Suprapubic skin (tissue), 4 donors: ENCODE results near the gene DTNBP1. TPM values are rescaled to one million over a fixed set of nuclear protein-coding genes. Genes with fewer than 3 reads are reported as not detected.

ENCODE experiments used
- DNase-seq, 2 donors: peaks; one replicate each; pipeline ENCODE4 v3.0.0-alpha.2; 2019; ENCODE audit warnings: low spot score in 2 of 2
- H3K27ac ChIP-seq: fragments of 200-600 bp; sonication (generic); one replicate; pipeline ENCODE4 v1.5.1; 2019
- H3K27me3 ChIP-seq: fragments of 200-600 bp; sonication (generic); one replicate; pipeline ENCODE4 v1.5.1; 2019
- H3K36me3 ChIP-seq: fragments of 200-600 bp; sonication (generic); one replicate; pipeline ENCODE4 v1.5.1; 2019
- H3K4me1 ChIP-seq: fragments of 200-600 bp; sonication (generic); one replicate; pipeline ENCODE4 v1.5.1; 2019
- H3K4me3 ChIP-seq: fragments of 200-600 bp; sonication (generic); one replicate; pipeline ENCODE4 v1.5.1; 2019; ENCODE audit warnings: mild to moderate bottlenecking
- H3K9me3 ChIP-seq: fragments of 200-600 bp; sonication (generic); one replicate; pipeline ENCODE4 v1.5.1; 2019
- EP300 ChIP-seq: sonication (generic); formaldehyde crosslinking; IDR thresholded peaks from one replicate; pipeline ENCODE4 v1.6.1; 2017; ENCODE audit warnings: antibody characterized with exemption
- POLR2A ChIP-seq, 2 donors: fragments of 450-650 bp; IDR thresholded peaks; one replicate each; pipeline ENCODE4 v1.6.1; 2017; ENCODE audit warnings: antibody characterized with exemption in 2 of 2, mild to moderate bottlenecking in 2 of 2, moderate library complexity in 2 of 2
- POLR2AphosphoS5 ChIP-seq, 3 donors: sonication (generic); formaldehyde crosslinking; IDR thresholded peaks; one replicate each; pipeline ENCODE4 v1.6.1; 2017; ENCODE audit warnings: antibody characterized with exemption in 3 of 3
- WGBS: methylation state at CpG from one replicate; pipeline ENCODE4 v1.1.5; 2018; 5-methylcytosine and 5-hydroxymethylcytosine counted together
- total RNA-seq, 4 donors: library from RNA; depleted of rRNA; stranded (reverse); fragments of >200 nt; gene quantifications; one replicate each; pipeline ENCODE4 v1.1.0, GENCODE V29; 2016
- TF ChIP-seq, protein P1 (sequence below), 2 donors: fragments of 200-600 bp in 1 of 2; fragments of 450-650 bp in 1 of 2; sonication (generic) in 1 of 2; IDR thresholded peaks; one replicate each; pipeline ENCODE4 v1.5.1; 2016 to 2019; ENCODE audit warnings: antibody characterized with exemption in 2 of 2, mild to moderate bottlenecking in 1 of 2, moderate library complexity in 1 of 2

The DTNBP1 gene
- total RNA-seq, 4 donors from 2014 or later, result 12.7 to 17.1 (median 16.4) TPM

DNA sequence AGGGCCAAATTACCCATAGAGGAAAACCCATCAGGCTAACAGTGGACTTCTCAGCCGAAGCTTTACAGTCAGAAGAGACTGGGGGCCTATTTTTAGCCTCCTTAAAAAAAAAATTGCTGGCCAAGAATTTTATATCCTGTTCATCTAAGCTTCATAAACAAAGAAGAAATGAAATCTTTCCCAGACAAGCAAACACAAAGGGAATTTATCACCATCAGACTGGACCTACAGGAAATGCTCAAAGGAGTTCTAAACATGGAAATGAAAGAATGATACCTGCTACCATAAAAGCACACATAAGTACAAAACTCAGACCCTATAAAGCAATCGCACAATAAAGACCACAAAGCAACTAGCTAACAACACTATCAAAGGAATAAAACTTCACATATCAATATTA lies 19.3 kb downstream of the DTNBP1 start:
- WGBS, result 86% methylated on average over 2 of the region's 2 CpGs
- TF ChIP-seq, protein P1, sequence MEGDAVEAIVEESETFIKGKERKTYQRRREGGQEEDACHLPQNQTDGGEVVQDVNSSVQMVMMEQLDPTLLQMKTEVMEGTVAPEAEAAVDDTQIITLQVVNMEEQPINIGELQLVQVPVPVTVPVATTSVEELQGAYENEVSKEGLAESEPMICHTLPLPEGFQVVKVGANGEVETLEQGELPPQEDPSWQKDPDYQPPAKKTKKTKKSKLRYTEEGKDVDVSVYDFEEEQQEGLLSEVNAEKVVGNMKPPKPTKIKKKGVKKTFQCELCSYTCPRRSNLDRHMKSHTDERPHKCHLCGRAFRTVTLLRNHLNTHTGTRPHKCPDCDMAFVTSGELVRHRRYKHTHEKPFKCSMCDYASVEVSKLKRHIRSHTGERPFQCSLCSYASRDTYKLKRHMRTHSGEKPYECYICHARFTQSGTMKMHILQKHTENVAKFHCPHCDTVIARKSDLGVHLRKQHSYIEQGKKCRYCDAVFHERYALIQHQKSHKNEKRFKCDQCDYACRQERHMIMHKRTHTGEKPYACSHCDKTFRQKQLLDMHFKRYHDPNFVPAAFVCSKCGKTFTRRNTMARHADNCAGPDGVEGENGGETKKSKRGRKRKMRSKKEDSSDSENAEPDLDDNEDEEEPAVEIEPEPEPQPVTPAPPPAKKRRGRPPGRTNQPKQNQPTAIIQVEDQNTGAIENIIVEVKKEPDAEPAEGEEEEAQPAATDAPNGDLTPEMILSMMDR (IDR thresholded peaks at IDR 0.05), result no peak
- TF ChIP-seq EP300, result no peak
- no peak for TF ChIP-seq POLR2A (IDR thresholded peaks at IDR 0.05)
- no peak for TF ChIP-seq POLR2AphosphoS5 (IDR thresholded peaks at IDR 0.05)
- no peaks in the 10 kb centered on the region for H3K9me3 ChIP-seq

DNA sequence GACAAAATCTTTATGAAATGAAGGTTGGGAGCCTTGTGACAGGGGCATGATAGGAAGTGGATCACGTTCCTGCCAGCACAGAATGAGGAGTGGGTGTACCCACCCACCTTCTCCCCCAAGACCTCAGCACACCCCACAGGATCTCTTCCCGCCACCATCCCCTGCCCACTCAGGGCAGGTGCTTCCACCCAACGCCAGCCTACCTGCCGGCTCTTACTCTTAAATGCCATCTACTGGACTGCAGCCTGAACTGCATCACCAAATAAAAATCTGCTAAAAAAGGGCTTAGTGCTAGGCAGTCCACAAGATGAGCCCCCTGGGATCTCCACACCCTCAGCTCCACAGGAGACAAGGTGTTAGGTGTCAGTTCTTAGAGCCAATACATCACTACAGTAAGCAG lies 20.6 kb downstream of the DTNBP1 start:
- no peak for DNase-seq
- Histone ChIP-seq H3K4me1 (no peaks in the 10 kb centered on the region), H3K27ac (no peak overlapping the region), H3K27me3 (no peaks in the 10 kb centered on the region), H3K36me3 (peaks cover 3% of the 10 kb centered on the region), H3K9me3 (no peaks in the 10 kb centered on the region), H3K4me3 (no peak overlapping the region)
- TF ChIP-seq POLR2A (IDR thresholded peaks at IDR 0.05) (no peak), POLR2AphosphoS5 (IDR thresholded peaks at IDR 0.05) (no peak), EP300 (no peak)
- TF ChIP-seq, protein P1 (IDR thresholded peaks at IDR 0.05), result no peak
- 79% methylated on average over 4 of the region's 4 CpGs for WGBS

More for the DNA sequence above, 19.3 kb downstream of the DTNBP1 start:
- no peak overlapping the region for H3K27ac ChIP-seq
- no peak for DNase-seq
- H3K36me3 ChIP-seq, result peaks cover 3% of the 10 kb centered on the region
- H3K4me3 ChIP-seq, result no peak overlapping the region
- no peaks in the 10 kb centered on the region for H3K27me3 ChIP-seq
- no peaks in the 10 kb centered on the region for H3K4me1 ChIP-seq

DNA sequence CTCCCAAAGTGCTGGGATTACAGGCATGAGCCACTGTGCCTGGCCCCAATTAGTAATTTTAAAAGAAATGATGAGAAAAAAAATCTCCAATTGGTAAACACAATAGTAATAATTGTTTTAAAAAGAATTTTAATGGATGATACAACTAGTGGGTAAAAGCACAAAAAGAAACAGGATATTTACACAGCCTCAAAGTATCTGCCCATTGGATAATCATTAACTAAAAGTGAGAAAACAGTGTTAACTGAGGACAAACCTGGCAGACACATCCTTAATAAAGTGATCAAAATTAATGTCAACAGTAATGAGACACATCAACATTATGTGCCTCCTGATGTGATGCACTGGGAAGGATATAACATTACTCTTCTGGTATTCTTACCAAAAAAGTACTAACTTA lies 24.5 kb downstream of the DTNBP1 start:
- no peaks in the 10 kb centered on the region for H3K4me1 ChIP-seq
- H3K4me3 ChIP-seq, result no peak overlapping the region
- H3K27me3 ChIP-seq, result no peaks in the 10 kb centered on the region
- H3K36me3 ChIP-seq, result peaks cover 3% of the 10 kb centered on the region
- TF ChIP-seq POLR2A (IDR thresholded peaks at IDR 0.05) (no peak), POLR2AphosphoS5 (IDR thresholded peaks at IDR 0.05) (no peak)
- no peak for DNase-seq
- no peaks in the 10 kb centered on the region for H3K9me3 ChIP-seq
- no peak overlapping the region for H3K27ac ChIP-seq

DNA sequence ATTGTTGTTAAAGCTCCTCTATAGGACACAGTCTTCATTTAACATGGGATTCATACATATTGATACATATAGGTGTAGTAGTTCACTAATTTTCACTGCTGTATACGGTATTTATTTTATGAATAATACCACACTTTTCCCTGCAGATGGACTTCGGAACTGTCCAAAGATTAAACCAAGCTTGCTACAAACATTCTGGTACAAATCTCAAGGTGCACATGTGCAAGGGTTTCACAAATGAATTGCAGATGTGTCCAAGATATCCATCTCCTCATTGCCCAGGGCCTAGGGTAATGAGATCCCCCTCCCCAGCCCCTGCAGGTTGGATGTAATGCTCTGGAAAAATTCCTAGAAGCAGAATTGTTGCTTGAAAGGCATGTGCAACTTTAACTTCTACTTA lies 31.4 kb downstream of the DTNBP1 start:
- no peak for TF ChIP-seq EP300
- no peak for TF ChIP-seq POLR2A (IDR thresholded peaks at IDR 0.05)
- DNase-seq, result no peak
- Histone ChIP-seq H3K4me3 (no peak overlapping the region), H3K4me1 (peaks cover 4% of the 10 kb centered on the region), H3K9me3 (no peaks in the 10 kb centered on the region), H3K27me3 (no peaks in the 10 kb centered on the region), H3K27ac (no peak overlapping the region), H3K36me3 (no peaks in the 10 kb centered on the region)
- WGBS, result 68% methylated on average over 2 of the region's 2 CpGs

DNA sequence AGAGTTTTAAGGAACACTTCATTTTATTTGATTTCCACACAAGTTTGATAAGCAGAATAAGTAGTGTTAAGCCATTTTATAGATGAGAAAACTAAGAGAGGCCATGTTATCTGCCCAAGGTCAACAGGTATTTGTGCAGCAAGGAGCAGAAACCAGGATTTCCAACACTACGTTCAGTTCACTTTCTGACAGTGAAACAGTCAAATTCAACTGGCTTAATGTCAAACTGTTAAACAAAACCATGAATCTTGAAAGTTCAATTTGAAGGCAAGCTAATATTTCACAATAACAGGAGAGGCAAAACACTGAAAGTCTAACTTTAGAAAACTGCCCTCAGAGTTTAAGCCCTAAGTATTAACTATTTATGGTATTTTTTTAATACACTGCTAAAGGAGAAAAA lies 32.6 kb downstream of the DTNBP1 start:
- WGBS, result 69% methylated on average over 1 of the region's 1 CpG
- TF ChIP-seq POLR2A (IDR thresholded peaks at IDR 0.05) (no peak), POLR2AphosphoS5 (IDR thresholded peaks at IDR 0.05) (no peak), EP300 (no peak)
- TF ChIP-seq, protein P1 (IDR thresholded peaks at IDR 0.05), result no peak
- peaks cover 4% of the 10 kb centered on the region for H3K4me1 ChIP-seq
- H3K27ac ChIP-seq, result no peak overlapping the region
- H3K9me3 ChIP-seq, result no peaks in the 10 kb centered on the region
- no peaks in the 10 kb centered on the region for H3K36me3 ChIP-seq
- H3K4me3 ChIP-seq, result no peak overlapping the region
- no peaks in the 10 kb centered on the region for H3K27me3 ChIP-seq
- DNase-seq, result no peak

DNA sequence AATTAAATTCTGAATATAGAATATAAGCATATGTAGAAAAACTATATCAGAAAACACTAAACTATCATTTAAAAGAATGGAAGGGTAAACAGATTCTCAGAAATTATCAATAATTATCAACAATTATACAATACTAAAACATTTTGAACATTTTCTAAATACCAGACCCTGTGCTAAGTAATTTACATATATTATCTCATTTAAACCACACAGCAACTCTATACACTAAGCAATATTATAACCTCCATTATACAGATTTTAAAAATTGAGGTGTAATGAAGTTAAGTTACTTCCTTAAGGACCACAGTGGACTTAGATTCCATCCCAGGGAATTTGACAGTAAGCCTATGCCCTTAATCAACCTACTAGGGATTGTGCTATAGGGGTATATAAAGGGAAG lies 33.3 kb downstream of the DTNBP1 start:
- no peak overlapping the region for H3K27ac ChIP-seq
- H3K9me3 ChIP-seq, result no peaks in the 10 kb centered on the region
- H3K27me3 ChIP-seq, result no peaks in the 10 kb centered on the region
- TF ChIP-seq POLR2AphosphoS5 (IDR thresholded peaks at IDR 0.05), result no peak
- H3K36me3 ChIP-seq, result no peaks in the 10 kb centered on the region
- H3K4me1 ChIP-seq, result peaks cover 4% of the 10 kb centered on the region
- DNase-seq, result no peak
- no peak overlapping the region for H3K4me3 ChIP-seq

DNA sequence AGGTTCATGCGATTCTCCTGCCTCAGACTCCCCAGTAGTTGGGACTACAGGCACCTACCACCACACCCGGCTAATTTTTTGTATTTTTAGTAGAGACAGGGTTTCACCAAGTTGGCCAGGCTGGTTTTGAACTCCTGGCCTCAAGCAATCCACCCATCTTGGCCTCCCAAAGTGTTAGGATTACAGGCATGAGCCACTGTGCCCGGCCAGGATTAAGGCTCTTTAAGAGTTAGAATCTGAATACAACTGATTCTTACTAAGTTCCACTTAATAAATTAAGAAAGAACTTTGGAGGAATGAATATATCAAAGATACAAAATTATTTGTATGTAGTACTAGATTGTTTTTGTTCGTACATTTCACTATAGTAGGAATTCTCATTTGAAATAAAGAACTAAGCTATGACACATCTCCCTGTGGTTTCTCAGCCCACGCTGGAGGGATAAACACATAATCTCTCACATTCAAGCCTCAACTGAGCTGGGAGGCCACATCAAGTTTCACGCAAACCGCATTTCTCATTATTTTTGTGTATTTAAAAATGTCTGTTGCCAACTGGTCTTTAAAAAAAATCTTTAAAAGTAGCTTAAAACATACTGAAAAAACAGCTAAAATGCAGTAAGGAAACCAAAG lies 34.2 kb downstream of the DTNBP1 start:
- H3K27me3 ChIP-seq, result no peaks in the 10 kb centered on the region
- H3K4me3 ChIP-seq, result no peak overlapping the region
- H3K4me1 ChIP-seq, result peaks cover 8% of the 10 kb centered on the region
- peak overlapping the region; percentile 25 for H3K27ac ChIP-seq
- H3K36me3 ChIP-seq, result no peaks in the 10 kb centered on the region
- DNase-seq, result no peak
- H3K9me3 ChIP-seq, result no peaks in the 10 kb centered on the region
- TF ChIP-seq POLR2AphosphoS5 (IDR thresholded peaks at IDR 0.05), result no peak
- no peak for TF ChIP-seq EP300
- no peak for TF ChIP-seq POLR2A (IDR thresholded peaks at IDR 0.05)
- TF ChIP-seq, protein P1 (IDR thresholded peaks at IDR 0.05), result no peak
- WGBS, result 67% methylated on average over 7 of the region's 7 CpGs
